Mesenchymal stem cell (in vitro differentiated cells and primary cell): ENCODE results near the gene CAMTA1.
A peak's percentile ranks its signal among the peaks of the same experiment; 100 is the strongest.

Experiments
- DNase-seq: peaks from one replicate; pipeline ENCODE4 v3.0.0-alpha.2; 2013
- H2AFZ ChIP-seq: one replicate; pipeline ENCODE4 v1.6.1; 2013; ENCODE audit warnings: low read depth, mild to moderate bottlenecking, control low read depth, inconsistent platforms, low read length, moderate library complexity
- H2AK5ac ChIP-seq: 2 replicates; pipeline ENCODE4 v1.6.1; 2013; ENCODE audit warnings: low read length, moderate library complexity, mild to moderate bottlenecking, inconsistent platforms; ENCODE audit not compliant: severe bottlenecking
- H2BK120ac ChIP-seq: one replicate; pipeline ENCODE4 v1.6.1; 2013; ENCODE audit warnings: low read depth, mild to moderate bottlenecking, inconsistent platforms, low read length, moderate library complexity
- H2BK12ac ChIP-seq, 2 experiments: one replicate each; pipeline ENCODE4 v1.6.1; 2013; ENCODE audit warnings: inconsistent platforms in 2 of 2, low read length in 2 of 2, mild to moderate bottlenecking in 2 of 2, moderate library complexity in 2 of 2, control low read depth in 1 of 2
- H2BK15ac ChIP-seq: one replicate; pipeline ENCODE4 v1.6.1; 2013; ENCODE audit warnings: mild to moderate bottlenecking, low read depth, inconsistent platforms; ENCODE audit not compliant: poor library complexity, severe bottlenecking
- H2BK5ac ChIP-seq: 2 replicates; pipeline ENCODE4 v1.6.1; 2013; ENCODE audit warnings: low read depth, mild to moderate bottlenecking, low read length, control low read depth, inconsistent platforms; ENCODE audit not compliant: poor library complexity, severe bottlenecking
- H3K14ac ChIP-seq, 2 experiments: one replicate each; pipeline ENCODE4 v1.6.1; 2013; ENCODE audit warnings: inconsistent platforms in 2 of 2, low read length in 2 of 2, control low read depth in 1 of 2, mild to moderate bottlenecking in 1 of 2, moderate library complexity in 1 of 2
- H3K18ac ChIP-seq, 2 experiments: one replicate each; pipeline ENCODE4 v1.6.1; 2013; ENCODE audit warnings: inconsistent platforms in 2 of 2, low read length in 2 of 2, control low read depth in 1 of 2, low read depth in 1 of 2, mild to moderate bottlenecking in 1 of 2
- H3K23ac ChIP-seq, 2 experiments: one replicate each; pipeline ENCODE4 v1.6.1; 2013; ENCODE audit warnings: inconsistent platforms in 2 of 2, low read length in 2 of 2, mild to moderate bottlenecking in 2 of 2, moderate library complexity in 2 of 2, control low read depth in 1 of 2
- H3K27ac ChIP-seq: 2 replicates; pipeline ENCODE4 v1.5.1; 2013; ENCODE audit warnings: mild to moderate bottlenecking, moderate library complexity, low read length, control low read depth, inconsistent platforms; ENCODE audit not compliant: poor library complexity, severe bottlenecking
- H3K27me3 ChIP-seq, 2 experiments: 2 replicates each; pipeline versions ENCODE4 v1.6.1 to v1.7.0; 2013; ENCODE audit warnings: low read length in 2 of 2, mild to moderate bottlenecking in 2 of 2, moderate library complexity in 2 of 2, control low read depth in 1 of 2, inconsistent platforms in 1 of 2; ENCODE audit not compliant: control insufficient read depth in 1 of 2, insufficient read depth in 1 of 2
- H3K36me3 ChIP-seq, 2 experiments: 2 replicates each; pipeline versions ENCODE4 v1.6.1 to v1.7.0; 2013; ENCODE audit warnings: low read length in 2 of 2, control low read depth in 1 of 2, inconsistent platforms in 1 of 2, low read depth in 1 of 2, mild to moderate bottlenecking in 1 of 2; ENCODE audit not compliant: insufficient read depth in 2 of 2, control insufficient read depth in 1 of 2
- H3K4ac ChIP-seq, 2 experiments: one replicate each; pipeline ENCODE4 v1.6.1; 2013; ENCODE audit warnings: inconsistent platforms in 2 of 2, low read length in 2 of 2, mild to moderate bottlenecking in 2 of 2, moderate library complexity in 2 of 2, control low read depth in 1 of 2, low read depth in 1 of 2
- H3K4me1 ChIP-seq: 2 replicates; pipeline ENCODE4 v1.6.1; 2013; ENCODE audit warnings: low read depth, low read length, control low read depth; ENCODE audit not compliant: control insufficient read depth, insufficient read depth
- H3K4me2 ChIP-seq: 2 replicates; pipeline ENCODE4 v1.6.1; 2013; ENCODE audit warnings: low read length, mild to moderate bottlenecking, inconsistent platforms; ENCODE audit not compliant: poor library complexity, severe bottlenecking
- H3K4me3 ChIP-seq, 2 experiments: 2 replicates each; pipeline versions ENCODE4 v1.5.1 to v1.7.0; 2013; ENCODE audit warnings: low read length in 2 of 2, mild to moderate bottlenecking in 2 of 2, control low read depth in 1 of 2, low read depth in 1 of 2; ENCODE audit not compliant: insufficient read depth in 1 of 2
- H3K79me1 ChIP-seq: replicated peaks from 2 replicates; pipeline ENCODE4 v1.6.1; 2013; ENCODE audit warnings: mild to moderate bottlenecking, control low read depth, low read length, inconsistent platforms; ENCODE audit not compliant: poor library complexity, severe bottlenecking
- H3K9ac ChIP-seq: 2 replicates; pipeline ENCODE4 v1.7.0; 2013; ENCODE audit warnings: mild to moderate bottlenecking, low read length, moderate library complexity
- H3K9me3 ChIP-seq: 2 replicates; pipeline ENCODE4 v1.7.0; 2013; ENCODE audit warnings: mild to moderate bottlenecking, low read length; ENCODE audit not compliant: control insufficient read depth
- H4K8ac ChIP-seq: one replicate; pipeline ENCODE4 v1.6.1; 2013; ENCODE audit warnings: inconsistent platforms, mild to moderate bottlenecking, low read length, moderate library complexity
- H4K91ac ChIP-seq: one replicate; pipeline ENCODE4 v1.6.1; 2013; ENCODE audit warnings: mild to moderate bottlenecking, low read length, inconsistent platforms
- WGBS: methylation state at CpG from one replicate; pipeline ENCODE4 v1.1.7; 2013; ENCODE audit warnings: mixed read lengths; 5-methylcytosine and 5-hydroxymethylcytosine counted together

CAMTA1 gene

GRCh38 chr1:7247158-7247557 is 461.9 kb downstream of the CAMTA1 start:
- Histone ChIP-seq H3K4ac (no peak overlapping the region), H3K14ac (no peak overlapping the region), H3K9ac (no peak overlapping the region), H3K27ac (no peak overlapping the region), H3K4me1 (peaks cover 15% of the 10 kb centered on the region), H3K79me1 (no peaks in the 10 kb centered on the region), H3K4me3 (no peak overlapping the region), H3K18ac (no peak overlapping the region), H2BK15ac (no peak overlapping the region), H4K8ac (no peak overlapping the region), H2BK12ac (no peak overlapping the region), H3K23ac (no peak overlapping the region), H3K9me3 (no peaks in the 10 kb centered on the region), H2AFZ (no peak overlapping the region), H2BK5ac (no peak overlapping the region), H4K91ac (no peak overlapping the region), H3K4me2 (no peak overlapping the region), H2BK120ac (no peak overlapping the region), H3K27me3 (peaks cover 0 to 6% of the 10 kb centered on the region in 2 experiments), H2AK5ac (no peak overlapping the region), H3K36me3 (peaks cover 0 to 2% of the 10 kb centered on the region in 2 experiments)
- no peak for DNase-seq
- 79% methylated on average over 6 of the region's 6 CpGs for WGBS

DNA sequence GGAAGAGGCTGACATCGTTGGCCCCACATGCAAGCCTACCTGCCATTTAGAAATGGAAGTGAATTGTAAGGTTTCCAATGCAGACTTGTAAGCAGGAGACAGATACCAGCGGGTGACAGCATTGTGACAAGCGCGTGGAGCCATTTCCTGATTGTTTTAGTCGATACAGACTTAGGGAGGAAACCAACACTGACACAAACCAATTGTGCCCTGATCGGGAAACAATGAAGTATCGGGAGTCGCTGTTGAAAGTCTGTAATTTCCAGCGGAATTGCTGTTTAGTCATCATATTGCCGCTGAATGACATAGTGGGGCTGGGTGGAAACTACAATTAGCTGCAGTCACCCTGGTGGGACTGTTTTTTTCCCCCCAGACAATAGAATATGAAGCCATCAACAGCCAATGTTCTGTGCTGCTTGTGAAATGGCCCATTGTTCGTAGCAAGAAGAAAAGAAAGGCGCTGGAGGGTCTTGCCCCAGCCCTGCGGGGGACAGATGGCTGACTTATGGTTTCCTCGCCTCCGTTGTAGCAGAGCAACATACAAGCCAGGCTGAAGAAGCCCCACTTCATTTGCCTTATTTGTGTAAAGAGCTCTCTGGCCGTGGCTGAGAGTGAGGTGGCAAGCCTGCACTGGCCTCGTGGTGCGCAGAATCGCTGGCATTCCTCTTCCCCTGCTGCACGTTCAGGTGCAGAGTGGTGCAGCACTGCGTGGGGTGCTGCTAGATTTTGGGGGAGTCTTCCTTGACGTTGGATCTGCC is 462.7 kb downstream of the CAMTA1 start:
- Histone ChIP-seq H3K23ac (no peak overlapping the region), H4K8ac (peak overlapping the region; percentile 57), H2AK5ac (no peak overlapping the region), H3K9me3 (no peaks in the 10 kb centered on the region), H3K4me2 (no peak overlapping the region), H3K4me3 (no peak overlapping the region), H2BK12ac (no peak overlapping the region), H4K91ac (no peak overlapping the region), H2BK15ac (no peak overlapping the region), H3K4me1 (peaks cover 19% of the 10 kb centered on the region), H2AFZ (no peak overlapping the region), H3K27me3 (peaks cover 0 to 6% of the 10 kb centered on the region in 2 experiments), H3K4ac (no peak overlapping the region), H2BK5ac (no peak overlapping the region), H3K14ac (no peak overlapping the region), H3K9ac (no peak overlapping the region), H3K36me3 (peaks cover 0 to 2% of the 10 kb centered on the region in 2 experiments), H3K27ac (no peak overlapping the region), H2BK120ac (no peak overlapping the region), H3K18ac (no peak overlapping the region), H3K79me1 (no peaks in the 10 kb centered on the region)
- no peak for DNase-seq
- 89% methylated on average over 22 of the region's 22 CpGs for WGBS

DNA sequence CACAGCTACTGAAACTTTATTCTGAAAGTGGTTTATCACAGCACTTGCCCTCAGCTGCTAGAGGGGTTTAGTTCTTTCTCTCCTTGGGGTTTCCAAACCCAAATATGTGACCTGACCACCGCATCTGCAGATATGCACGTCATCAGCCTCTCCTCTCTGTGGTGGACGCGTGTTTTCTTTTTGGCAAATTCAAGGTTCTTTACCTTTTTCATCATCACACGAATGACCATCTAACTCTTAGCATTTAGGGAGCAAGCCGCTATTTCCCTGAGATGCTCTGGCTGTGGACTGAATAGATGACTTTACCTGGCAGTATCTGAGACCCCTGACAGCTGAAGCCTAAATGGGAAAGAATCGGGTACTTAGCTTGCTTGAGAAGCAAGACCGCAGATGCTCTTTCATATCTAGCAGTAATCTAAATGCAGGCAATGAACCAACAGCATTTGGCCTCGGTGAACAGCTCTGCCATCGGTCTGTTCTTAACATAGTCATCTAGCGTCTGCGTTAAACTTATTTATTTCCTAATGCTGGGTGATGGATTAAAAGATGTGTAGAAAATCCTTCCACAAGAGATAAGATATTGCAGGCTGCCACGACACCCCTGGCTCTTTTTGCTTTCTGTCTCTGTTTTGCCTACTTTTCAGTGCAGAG is 463.4 kb downstream of the CAMTA1 start:
- no peak overlapping the region for H3K27ac ChIP-seq
- H3K4me2 ChIP-seq = no peak overlapping the region
- no peak overlapping the region for H3K23ac ChIP-seq
- peaks cover 23% of the 10 kb centered on the region for H3K4me1 ChIP-seq
- peaks cover 0 to 6% of the 10 kb centered on the region in 2 experiments for H3K27me3 ChIP-seq
- no peak overlapping the region for H3K9ac ChIP-seq
- H3K18ac ChIP-seq = no peak overlapping the region
- no peaks in the 10 kb centered on the region for H3K9me3 ChIP-seq
- H2AK5ac ChIP-seq = no peak overlapping the region
- H4K8ac ChIP-seq = peak overlapping the region; percentile 57
- no peak overlapping the region for H3K4ac ChIP-seq
- no peaks in the 10 kb centered on the region for H3K79me1 ChIP-seq
- H2BK120ac ChIP-seq = no peak overlapping the region
- no peak overlapping the region for H2BK15ac ChIP-seq
- WGBS = 96% methylated on average over 12 of the region's 13 CpGs
- H2BK5ac ChIP-seq = no peak overlapping the region
- H4K91ac ChIP-seq = no peak overlapping the region
- H2BK12ac ChIP-seq = no peak overlapping the region
- H2AFZ ChIP-seq = no peak overlapping the region
- peaks cover 0 to 2% of the 10 kb centered on the region in 2 experiments for H3K36me3 ChIP-seq
- H3K4me3 ChIP-seq = no peak overlapping the region
- H3K14ac ChIP-seq = no peak overlapping the region
- DNase-seq = no peak

GRCh38 chr1:7249516-7249915 is 464.3 kb downstream of the CAMTA1 start:
- no peak overlapping the region for H2BK15ac ChIP-seq
- WGBS = 83% methylated on average over 1 of the region's 3 CpGs
- H3K4me3 ChIP-seq = no peak overlapping the region
- H4K91ac ChIP-seq = no peak overlapping the region
- no peak overlapping the region for H3K23ac ChIP-seq
- H3K27ac ChIP-seq = no peak overlapping the region
- H2AFZ ChIP-seq = no peak overlapping the region
- H3K9me3 ChIP-seq = no peaks in the 10 kb centered on the region
- no peak overlapping the region for H3K14ac ChIP-seq
- H3K4ac ChIP-seq = no peak overlapping the region
- H3K36me3 ChIP-seq = peaks cover 0 to 2% of the 10 kb centered on the region in 2 experiments
- no peak for DNase-seq
- H2BK120ac ChIP-seq = no peak overlapping the region
- H2AK5ac ChIP-seq = no peak overlapping the region
- no peak overlapping the region for H2BK5ac ChIP-seq
- no peaks in the 10 kb centered on the region for H3K79me1 ChIP-seq
- no peak overlapping the region for H3K18ac ChIP-seq
- no peak overlapping the region for H3K9ac ChIP-seq
- H2BK12ac ChIP-seq = no peak overlapping the region
- peaks cover 23% of the 10 kb centered on the region for H3K4me1 ChIP-seq
- H3K4me2 ChIP-seq = no peak overlapping the region
- H4K8ac ChIP-seq = no peak overlapping the region
- H3K27me3 ChIP-seq = peaks cover 0 to 6% of the 10 kb centered on the region in 2 experiments
